BJ (cell line): Measurements from ENCODE around the gene ZNF277. TPM values are rescaled to one million over a fixed set of nuclear protein-coding genes. Genes with fewer than 3 reads are reported as not detected.

Source experiments
- CTCF ChIA-PET: fragments of 350-600 bp; formaldehyde crosslinking; extraction: SDS; loops from one replicate; lab custom pipeline; 2021; ENCODE audit warnings: antibody characterized with exemption, inconsistent platforms; lab: Yijun Ruan, JAX
- POLR2A ChIA-PET: fragments of 300-600 bp; sonication (Branson Sonifier 250); formaldehyde crosslinking; extraction: SDS; loops from one replicate; lab custom pipeline; 2021; ENCODE audit warnings: antibody characterized with exemption; lab: Charles Lee
- DNase-seq: peaks from one replicate; pipeline ENCODE4 v3.0.0-alpha.2; 2011; ENCODE audit warnings: low read depth
- H3K27me3 ChIP-seq: 2 replicates; pipeline ENCODE4 v1.6.0; 2011; ENCODE audit warnings: low read length; ENCODE audit not compliant: control insufficient read depth, insufficient read depth
- H3K36me3 ChIP-seq: 2 replicates; pipeline ENCODE4 v1.5.1; 2011; ENCODE audit warnings: low read length; ENCODE audit not compliant: control insufficient read depth, insufficient read depth
- H3K4me3 ChIP-seq: 2 replicates; pipeline ENCODE4 v1.5.1; 2011; ENCODE audit warnings: low read depth, mild to moderate bottlenecking, control low read depth, low read length
- polyA minus RNA-seq: library from RNA; depleted of rRNA, polyadenylated mRNA; stranded (reverse); fragments of >200 nt; gene quantifications from 2 replicates; pipeline ENCODE4 v1.2.3, GENCODE V29; 2011; rRNA and poly(A)+ RNA removed
- polyA plus RNA-seq: library from polyadenylated mRNA; depleted of rRNA; stranded (reverse); fragments of >200 nt; gene quantifications from 2 replicates; pipeline ENCODE4 v1.2.3, GENCODE V29; 2011; rRNA removed
- TF ChIP-seq, protein P1 (sequence below): IDR thresholded peaks from 2 replicates; pipeline ENCODE4 v1.5.1; 2011; ENCODE audit warnings: low read depth, mild to moderate bottlenecking, control low read depth, inconsistent platforms, low read length, moderate library complexity; ENCODE audit not compliant: insufficient read depth

Gene ZNF277, protein sequence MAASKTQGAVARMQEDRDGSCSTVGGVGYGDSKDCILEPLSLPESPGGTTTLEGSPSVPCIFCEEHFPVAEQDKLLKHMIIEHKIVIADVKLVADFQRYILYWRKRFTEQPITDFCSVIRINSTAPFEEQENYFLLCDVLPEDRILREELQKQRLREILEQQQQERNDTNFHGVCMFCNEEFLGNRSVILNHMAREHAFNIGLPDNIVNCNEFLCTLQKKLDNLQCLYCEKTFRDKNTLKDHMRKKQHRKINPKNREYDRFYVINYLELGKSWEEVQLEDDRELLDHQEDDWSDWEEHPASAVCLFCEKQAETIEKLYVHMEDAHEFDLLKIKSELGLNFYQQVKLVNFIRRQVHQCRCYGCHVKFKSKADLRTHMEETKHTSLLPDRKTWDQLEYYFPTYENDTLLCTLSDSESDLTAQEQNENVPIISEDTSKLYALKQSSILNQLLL
- 10.0 and 13.8 TPM in 2 replicates for polyA plus RNA-seq
- polyA minus RNA-seq: 8.8 and 12.2 TPM in 2 replicates

DNA sequence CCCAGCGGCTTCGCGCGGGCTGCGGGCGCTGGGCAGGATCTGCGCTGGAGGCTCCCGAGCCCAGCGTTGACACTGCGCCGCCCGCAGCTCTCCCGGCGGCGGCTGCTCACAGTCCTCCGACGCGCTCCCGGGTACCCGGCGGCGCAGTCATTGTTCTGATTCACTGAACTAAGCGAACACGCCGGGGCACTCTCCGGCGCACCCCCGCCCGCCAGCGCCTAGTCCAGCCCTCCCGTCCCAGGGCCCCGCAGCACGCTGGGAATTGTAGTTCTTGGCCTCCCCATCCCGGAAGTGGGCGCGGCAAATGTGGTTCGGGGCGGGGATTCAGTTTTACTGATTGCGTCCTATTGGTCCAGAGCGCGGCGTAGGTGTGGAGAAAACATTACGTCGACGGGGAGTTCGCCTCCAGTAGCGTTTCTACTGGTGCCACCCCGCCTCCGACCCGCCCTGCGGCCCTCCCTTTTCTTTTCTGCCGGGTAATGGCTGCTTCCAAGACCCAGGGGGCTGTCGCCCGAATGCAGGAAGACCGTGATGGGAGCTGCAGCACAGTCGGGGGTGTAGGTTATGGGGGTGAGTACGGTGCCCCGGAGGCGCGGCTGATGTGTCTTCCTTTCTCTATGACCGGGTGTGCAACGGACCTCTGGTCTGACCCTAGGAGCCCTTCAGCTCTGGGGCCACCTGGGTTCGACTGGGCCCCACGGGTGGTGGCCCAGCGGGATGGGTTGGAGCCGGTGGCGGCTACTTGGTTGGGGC lies at the start of gene ZNF277, which contains the start of gene DOCK4:
Gene ZNF277, plus strand, starts transcription at position 458 of the 753 bp plus-strand sequence. Its CDS starts 22 bp downstream, at position 480.
Gene DOCK4, minus strand, starts transcription at position 162 of the 753 bp plus-strand sequence. CDS start 261 bp downstream, outside the sequence.
- POLR2A ChIA-PET: no interaction called here
- Histone ChIP-seq H3K4me3 (peak within 1 kb of the TSS; percentile 80), H3K27me3 (no peaks in the 10 kb centered on the region; the same call in 1 of the 2 replicates), H3K36me3 (no peaks in the 10 kb centered on the region)
- TF ChIP-seq, protein P1, sequence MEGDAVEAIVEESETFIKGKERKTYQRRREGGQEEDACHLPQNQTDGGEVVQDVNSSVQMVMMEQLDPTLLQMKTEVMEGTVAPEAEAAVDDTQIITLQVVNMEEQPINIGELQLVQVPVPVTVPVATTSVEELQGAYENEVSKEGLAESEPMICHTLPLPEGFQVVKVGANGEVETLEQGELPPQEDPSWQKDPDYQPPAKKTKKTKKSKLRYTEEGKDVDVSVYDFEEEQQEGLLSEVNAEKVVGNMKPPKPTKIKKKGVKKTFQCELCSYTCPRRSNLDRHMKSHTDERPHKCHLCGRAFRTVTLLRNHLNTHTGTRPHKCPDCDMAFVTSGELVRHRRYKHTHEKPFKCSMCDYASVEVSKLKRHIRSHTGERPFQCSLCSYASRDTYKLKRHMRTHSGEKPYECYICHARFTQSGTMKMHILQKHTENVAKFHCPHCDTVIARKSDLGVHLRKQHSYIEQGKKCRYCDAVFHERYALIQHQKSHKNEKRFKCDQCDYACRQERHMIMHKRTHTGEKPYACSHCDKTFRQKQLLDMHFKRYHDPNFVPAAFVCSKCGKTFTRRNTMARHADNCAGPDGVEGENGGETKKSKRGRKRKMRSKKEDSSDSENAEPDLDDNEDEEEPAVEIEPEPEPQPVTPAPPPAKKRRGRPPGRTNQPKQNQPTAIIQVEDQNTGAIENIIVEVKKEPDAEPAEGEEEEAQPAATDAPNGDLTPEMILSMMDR: no peak
- peak; percentile 89 for DNase-seq
- CTCF ChIA-PET: interaction anchor here (1.2 kb wide), 1 partner anchor 10 kb away, joined by 3 read pairs; no protein-coding TSS in a partner anchor

DNA sequence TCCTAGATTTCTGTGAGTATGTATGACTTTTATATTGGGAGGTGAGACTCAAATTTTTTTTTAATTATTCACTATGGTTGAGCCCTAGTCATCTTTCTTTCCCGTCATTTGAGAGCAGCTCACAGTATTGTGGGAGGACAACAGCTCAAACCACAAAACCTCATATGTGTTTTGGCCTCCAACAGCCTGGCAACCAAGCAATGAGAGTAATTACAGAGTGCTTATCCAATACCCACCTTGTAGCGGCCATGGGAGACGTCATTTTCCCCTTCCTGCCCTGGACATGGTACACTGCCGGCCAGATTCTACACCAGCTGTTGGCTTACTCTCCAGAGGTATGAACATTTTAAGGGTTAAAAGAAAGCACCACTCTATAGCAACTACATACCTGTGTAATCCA lies 49.4 kb upstream of the ZNF277 start:
- TF ChIP-seq, protein P1: no peak
- CTCF ChIA-PET: no interaction called here
- POLR2A ChIA-PET: no interaction called here
- no peaks in the 10 kb centered on the region for H3K36me3 ChIP-seq
- H3K4me3 ChIP-seq: no peak overlapping the region
- H3K27me3 ChIP-seq: no peaks in the 10 kb centered on the region
- DNase-seq: no peak

DNA sequence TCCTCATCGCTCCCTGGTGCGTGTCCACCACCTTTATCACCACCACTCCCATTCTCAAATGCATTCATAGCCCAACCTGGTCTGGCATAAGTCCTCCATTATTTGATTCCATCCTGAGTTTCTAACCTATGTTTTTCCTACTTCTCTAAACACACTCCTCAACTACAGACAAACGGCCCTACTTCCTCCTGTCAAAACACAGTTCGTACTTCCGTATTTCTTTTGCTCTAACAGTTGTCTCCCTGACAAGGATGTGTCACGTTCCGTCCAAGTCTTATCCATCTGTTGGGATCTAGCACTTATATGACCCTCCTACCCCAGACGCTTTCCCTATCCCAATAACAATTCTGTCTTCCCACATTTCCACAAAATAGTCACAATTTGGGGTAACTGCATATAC lies 47.1 kb upstream of the ZNF277 start:
- ChIA-PET CTCF (no interaction called here), POLR2A (no interaction called here)
- DNase-seq: no peak
- no peaks in the 10 kb centered on the region for H3K36me3 ChIP-seq
- TF ChIP-seq, protein P1: no peak
- no peak overlapping the region for H3K4me3 ChIP-seq
- no peaks in the 10 kb centered on the region; the same call in 1 of the 2 replicates for H3K27me3 ChIP-seq

DNA sequence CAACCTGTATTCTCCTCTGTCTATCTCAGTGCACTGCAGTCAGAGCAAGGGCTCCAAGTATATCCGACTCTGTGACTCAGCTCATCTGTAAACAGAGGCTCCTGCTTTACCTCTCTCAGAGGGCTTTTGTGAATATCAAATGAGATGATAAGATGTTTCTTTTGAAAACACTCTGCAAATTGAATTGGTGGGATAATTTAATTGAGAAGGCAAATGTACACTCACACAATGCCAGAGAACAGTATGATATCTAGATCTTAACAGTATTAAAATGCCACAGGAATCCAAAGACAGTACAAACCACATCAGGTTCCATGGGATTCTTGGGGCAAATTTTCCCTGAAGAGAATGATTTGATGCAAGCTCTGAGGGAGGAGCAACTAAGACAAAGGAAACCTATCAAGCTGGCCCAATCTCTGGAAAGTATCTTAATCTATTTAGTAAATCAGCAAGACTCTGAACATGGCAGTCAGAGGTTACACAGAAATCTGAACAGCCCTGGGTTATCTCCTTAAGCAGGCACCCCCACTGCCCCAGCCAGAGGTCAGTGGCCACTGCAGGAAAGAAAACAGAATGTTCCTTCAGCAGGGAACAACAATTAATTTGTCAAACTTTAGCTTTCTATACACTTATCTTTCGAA lies 46.2 kb upstream of the ZNF277 start:
- Histone ChIP-seq H3K4me3 (no peak overlapping the region), H3K36me3 (no peaks in the 10 kb centered on the region), H3K27me3 (no peaks in the 10 kb centered on the region; the same call in 1 of the 2 replicates)
- CTCF ChIA-PET: no interaction called here
- POLR2A ChIA-PET: no interaction called here
- TF ChIP-seq, protein P1: no peak
- DNase-seq: no peak
